ENCODE data around the gene CENPB. TPM values are rescaled to one million over a fixed set of nuclear protein-coding genes. Genes with fewer than 3 reads are reported as not detected.

Gene CENPB
- total RNA-seq, 1 experiment from 2014 or later, result 180 TPM

DNA sequence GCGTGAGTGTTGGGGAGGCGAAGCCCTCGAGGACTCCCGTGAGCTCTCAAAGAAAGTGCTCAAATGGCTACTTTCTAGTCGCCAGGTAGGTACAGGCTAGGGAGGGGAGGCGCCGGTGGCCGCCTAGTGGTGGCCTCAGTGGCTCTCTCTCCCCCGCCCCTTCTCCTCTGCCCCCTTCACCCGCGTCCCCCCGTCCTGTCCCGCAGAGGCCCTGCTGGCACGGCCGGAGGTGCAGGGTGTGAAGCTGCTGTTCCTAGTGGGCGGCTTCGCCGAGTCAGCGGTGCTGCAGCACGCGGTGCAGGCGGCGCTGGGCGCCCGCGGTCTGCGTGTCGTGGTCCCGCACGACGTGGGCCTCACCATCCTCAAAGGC lies 35.2 kb downstream of the CENPB start:
- no peak for DNase-seq (ENCODE audit: low read depth)

DNA sequence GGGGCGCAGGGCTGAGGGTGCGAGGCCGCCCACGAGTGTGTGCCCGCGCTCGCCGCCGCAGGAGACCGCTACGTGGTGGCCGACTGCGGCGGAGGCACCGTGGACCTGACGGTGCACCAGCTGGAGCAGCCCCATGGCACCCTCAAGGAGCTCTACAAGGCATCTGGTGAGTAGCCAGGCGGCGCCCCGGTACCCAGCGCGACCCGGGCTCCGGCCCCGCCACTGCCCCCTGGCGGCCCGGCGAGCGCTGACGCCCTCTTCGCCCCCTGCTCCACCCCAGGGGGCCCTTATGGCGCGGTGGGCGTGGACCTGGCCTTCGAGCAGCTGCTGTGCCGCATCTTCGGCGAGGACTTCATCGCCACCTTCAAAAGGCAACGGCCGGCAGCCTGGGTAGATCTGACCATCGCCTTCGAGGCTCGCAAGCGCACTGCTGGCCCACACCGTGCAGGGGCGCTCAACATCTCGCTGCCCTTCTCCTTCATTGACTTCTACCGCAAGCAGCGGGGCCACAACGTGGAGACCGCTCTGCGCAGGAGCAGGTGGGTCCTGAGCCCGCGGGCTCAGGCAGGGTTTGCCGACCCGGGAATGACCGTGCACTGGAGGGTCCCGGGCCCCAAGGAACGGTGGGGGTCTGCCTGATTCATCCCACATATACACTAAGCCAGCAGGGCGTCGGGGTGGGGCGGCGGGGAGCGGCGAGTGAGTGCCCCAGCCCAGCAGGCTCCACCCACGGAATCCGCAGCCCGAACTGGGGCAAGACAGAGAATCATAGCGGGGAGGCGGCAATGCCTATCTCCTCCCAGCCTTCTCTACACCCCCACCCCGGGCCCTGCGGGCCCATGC lies 36.6 kb downstream of the CENPB start:
- no peak for DNase-seq (ENCODE audit: low read depth)

- no peak for DNase-seq (ENCODE audit: low read depth)
Observed at GRCh38 chr20:3749087-3749688, 37.4 kb downstream of the CENPB start.

DNA sequence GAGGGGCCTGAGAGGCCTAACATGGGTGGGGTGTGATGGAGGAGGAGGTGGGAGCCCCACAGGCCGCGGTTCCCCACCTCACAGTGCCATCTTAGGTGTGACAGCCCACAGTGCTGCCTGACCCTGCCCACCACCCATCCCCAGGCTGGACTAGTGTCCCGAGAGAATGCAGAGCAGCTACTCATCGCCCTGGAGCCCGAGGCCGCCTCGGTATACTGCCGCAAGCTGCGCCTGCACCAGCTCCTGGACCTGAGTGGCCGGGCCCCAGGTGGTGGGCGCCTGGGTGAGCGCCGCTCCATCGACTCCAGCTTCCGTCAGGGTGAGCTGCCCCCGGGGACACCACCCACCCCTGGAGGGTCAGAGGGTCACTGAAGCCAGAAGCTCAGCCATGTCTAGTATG lies 38.5 kb downstream of the CENPB start:
- DNase-seq (ENCODE audit: low read depth), result no peak

- DNase-seq (ENCODE audit: low read depth), result no peak
Observed at GRCh38 chr20:3747471-3747870, 39.1 kb downstream of the CENPB start.

- no peak for DNase-seq (ENCODE audit: low read depth)
Observed at GRCh38 chr20:3745686-3746173, 40.8 kb downstream of the CENPB start.

DNA sequence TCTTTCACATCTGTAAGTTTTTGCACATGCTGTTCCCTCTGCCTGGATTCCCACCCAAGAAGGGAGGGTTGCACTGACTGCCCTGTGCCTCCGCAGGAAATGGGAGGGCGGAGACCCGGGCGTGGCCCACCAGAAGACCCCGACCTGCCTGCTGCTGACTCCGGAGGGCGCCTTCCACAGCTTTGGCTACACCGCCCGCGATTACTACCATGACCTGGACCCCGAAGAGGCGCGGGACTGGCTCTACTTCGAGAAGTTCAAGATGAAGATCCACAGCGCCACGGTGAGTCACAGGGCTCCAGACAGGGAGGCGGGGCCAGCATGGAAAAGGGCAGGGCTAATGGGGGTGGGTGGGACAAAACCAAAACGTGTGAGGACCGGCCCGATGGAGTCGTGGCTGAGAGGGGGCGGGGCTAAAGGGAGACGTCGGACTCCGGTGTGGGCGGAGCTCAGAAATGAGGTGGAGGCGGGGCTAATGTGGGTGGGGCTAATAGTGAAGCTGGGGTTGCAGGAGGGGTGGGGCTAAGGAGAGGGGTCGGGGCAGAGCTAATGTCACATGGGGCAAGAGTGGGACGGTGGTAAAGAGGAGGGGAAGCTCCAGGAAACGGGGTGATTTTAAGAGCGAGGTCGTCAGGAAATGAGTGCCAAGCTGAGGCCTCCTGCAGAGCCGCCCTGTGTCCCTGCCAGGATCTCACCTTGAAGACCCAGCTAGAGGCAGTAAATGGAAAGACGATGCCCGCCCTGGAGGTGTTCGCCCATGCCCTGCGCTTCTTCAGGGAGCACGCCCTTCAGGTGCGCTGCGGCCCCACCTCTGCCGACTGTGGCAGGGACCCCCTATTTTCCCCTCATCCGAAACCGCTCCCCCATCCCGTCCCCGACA lies 41.5 kb downstream of the CENPB start:
- DNase-seq (ENCODE audit: low read depth), result no peak

DNA sequence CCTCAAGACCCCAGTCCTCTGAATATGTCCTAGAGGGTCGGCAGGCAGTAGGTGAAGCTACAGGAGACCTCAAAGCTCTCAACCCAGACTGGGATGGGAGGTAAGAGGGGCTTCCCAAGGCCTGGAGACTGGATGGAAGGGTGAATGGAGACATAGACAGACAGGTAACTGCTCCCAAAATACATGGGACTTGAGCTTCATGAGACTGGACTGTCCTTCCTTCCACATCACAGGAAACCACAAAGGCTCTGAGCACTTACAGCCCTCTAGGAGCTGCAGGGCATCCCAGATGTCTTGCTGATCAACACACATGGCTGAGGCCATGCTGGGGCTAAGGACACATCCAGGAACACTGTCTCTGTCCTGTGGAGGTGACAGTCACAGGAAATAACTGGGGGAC lies 42.5 kb downstream of the CENPB start:
- no peak for DNase-seq (ENCODE audit: low read depth)

DNA sequence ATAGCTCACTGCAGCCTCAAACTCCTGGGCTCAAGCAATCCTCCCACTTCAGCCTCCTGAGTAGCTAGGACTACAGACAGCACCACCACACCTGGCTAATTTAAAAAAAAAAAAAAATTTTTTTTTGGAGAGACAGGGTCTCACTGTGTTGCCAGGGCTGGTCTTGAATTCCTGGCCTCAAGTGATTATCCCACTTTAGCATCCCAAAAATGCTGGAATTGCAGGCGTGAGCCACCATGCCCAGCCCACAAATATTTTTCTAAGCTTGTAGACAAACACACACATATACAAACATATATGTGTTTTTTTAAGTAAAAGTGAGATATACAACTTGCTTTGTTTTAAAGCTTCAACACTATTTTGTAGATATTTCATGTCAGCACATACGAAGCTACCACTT lies 43.3 kb downstream of the CENPB start:
- DNase-seq (ENCODE audit: low read depth), result no peak

- no peak for DNase-seq (ENCODE audit: low read depth)
Observed at GRCh38 chr20:3741836-3742458, 44.6 kb downstream of the CENPB start.

DNA sequence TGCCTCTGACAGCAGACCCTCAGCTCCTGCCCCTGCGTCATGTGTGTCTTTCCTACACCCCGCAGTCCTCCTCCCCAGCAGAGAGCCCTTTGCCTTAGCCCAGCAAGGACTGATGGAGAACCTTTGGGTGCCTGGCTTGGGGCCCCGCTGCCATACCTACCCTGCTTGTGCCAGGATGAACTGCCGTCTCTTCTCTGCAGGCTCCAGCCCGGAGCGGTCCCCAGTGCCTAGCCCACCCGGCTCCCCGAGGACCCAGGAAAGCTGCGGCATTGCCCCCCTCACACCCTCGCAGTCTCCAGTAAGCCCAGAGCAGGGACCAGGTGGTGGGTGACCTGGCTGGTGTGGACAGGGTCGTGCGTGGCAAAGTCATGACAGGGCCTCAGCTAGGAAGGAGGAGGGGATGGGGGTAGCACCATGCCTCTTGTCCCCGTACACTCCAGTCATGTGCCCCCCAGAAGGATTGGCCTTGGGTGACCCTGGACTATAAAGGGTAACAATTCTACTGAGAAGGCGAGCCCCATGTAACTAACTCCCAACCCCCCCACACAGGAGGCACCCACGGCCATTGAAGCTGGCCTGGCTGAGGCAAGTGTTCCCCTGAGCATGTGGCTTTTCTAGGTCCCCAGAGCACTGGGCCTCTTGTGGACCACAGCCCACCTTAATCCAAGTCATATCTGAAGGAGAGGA lies 45.8 kb downstream of the CENPB start:
- DNase-seq (ENCODE audit: low read depth), result no peak

DNA sequence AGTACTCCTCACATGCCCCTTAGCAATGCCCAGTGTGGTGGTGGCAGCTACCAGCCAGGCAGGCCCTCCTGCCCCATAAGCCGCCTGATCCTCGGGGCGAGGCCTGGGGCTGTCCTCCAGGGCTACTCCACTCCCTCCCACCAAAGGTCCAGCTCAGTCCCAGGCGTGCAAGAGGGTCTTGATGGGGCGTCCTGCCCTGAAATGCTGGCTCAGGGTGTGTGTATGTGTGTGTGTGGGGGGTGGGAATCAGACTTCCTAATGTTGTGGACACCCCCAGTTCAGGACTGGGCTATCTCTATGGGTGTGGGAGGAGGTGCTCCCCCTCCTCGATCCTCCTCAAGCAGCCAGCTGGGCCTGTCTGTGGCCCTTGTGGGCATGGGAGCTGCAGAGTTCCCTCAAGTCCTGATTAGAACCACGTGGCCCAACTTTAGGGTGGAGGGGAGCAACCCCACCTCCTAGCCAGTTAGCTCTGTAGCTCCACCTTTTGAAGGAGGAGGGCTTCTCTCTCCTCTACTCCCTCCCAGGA lies 46.6 kb downstream of the CENPB start:
- DNase-seq (ENCODE audit: low read depth), result no peak

DNA sequence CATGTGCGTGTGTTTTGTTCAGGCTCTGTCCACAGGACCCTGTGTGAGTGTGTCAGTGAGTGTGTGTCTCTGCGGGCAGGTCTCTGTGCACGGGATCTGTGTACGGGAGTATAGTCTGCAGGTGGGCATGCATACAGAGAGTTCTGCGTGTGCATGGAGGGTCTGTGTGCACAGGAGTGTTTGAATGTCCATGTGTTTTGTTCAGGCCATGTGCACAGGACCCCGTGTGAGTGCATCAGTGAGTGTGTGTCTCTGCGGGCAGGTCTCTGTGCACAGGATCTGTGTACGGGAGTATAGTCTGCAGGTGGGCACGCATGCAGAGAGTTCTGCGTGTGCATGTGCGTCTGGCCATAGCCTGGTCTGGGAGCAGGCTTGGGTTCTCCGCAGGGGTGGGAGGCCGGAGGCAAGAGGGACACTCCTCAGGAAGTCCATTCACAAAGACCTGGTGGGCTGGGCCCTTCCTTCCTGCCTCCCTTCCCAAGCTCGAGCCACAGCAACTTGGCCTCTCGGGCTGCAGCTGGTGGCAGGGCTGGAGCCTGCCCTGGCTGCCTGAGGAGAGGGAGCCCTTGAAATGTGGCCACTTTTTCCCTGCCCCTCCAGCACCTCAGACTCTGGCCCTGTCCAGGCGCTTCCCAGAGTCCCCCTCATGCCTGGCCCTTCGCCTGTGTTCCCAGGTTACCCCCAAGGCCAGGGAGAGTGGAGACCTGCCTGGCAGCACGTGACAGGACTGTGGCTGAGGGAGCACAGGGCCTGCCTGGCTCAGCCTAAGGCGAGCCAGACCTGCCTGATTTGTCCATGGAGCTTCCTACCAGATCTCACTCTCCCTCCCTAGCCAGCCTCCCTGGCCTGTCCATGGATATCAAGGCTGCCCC lies 47.2 kb downstream of the CENPB start:
- no peak for DNase-seq (ENCODE audit: low read depth)

- no peak for DNase-seq (ENCODE audit: low read depth)
Observed at GRCh38 chr20:3738111-3739053, 48.2 kb downstream of the CENPB start.

- no peak for DNase-seq (ENCODE audit: low read depth)
Observed at GRCh38 chr20:3735768-3736167, 50.8 kb downstream of the CENPB start.

GRCh38 chr20:3734111-3734843 lies 52.3 kb downstream of the CENPB start:
- no peak for DNase-seq (ENCODE audit: low read depth)

Data from HT1080 (cell line).